ENCODE measurements around the gene TEX52.

Gene TEX52

DNA sequence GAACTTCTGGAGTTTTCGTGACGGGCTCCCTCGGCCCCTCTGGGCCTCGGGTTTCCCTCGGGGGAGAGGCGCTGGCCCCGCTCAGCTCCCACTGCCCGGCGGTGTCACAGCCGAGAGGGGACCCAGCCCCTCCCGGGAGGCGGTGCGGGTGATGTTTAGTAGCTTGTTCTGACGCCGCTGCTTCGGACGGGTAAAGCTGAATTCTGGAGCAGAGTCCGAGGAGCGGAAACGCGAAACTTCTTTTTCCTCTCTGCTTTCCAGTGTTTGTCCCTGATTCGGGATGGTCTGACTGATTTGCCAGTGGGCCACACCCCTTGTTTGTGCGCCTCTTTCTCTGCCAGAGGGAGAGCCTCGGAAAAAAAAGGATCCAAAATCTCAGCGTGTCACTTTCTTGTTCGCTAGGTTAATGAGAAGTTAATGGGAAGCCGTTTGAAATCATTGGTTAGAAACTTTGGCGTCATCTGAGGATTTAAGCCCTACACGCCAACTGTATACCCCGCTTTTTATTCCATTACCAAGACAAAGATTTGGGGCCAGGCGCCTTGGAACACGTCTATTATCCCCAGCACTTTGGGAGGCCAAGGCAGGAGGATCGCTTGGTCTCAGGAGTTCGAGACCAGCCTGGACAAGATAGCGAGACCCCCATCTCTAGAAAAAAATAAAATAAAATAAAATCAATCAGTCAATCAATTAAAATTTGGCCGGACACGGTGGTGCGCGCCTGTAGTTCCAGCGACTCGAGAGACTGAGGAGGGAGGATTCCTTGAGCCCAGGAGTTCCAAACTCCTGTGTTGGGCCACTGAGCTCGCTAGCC lies 34.6 kb upstream of the TEX52 start:
- TF ChIP-seq PAX5 (IDR thresholded peaks at IDR 0.05; ENCODE audit: insufficient read depth, low read length, severe bottlenecking) (no peak), POLR2A (IDR thresholded peaks at IDR 0.05; ENCODE audit: low read depth, low read length) (no peak), SPI1 (IDR thresholded peaks at IDR 0.05; ENCODE audit: low read depth, low read length) (no peak), POU2F2 (IDR thresholded peaks at IDR 0.05; ENCODE audit: low read depth, low read length) (no peak), TAF1 (IDR thresholded peaks at IDR 0.05; ENCODE audit: low read depth, low read length) (no peak), POLR2AphosphoS5 (IDR thresholded peaks at IDR 0.05; ENCODE audit: low read depth, low read length) (no peak)
- DNase-seq (ENCODE audit: insufficient read length, low spot score) (peak; percentile 25), FAIRE-seq (no peak)

DNA sequence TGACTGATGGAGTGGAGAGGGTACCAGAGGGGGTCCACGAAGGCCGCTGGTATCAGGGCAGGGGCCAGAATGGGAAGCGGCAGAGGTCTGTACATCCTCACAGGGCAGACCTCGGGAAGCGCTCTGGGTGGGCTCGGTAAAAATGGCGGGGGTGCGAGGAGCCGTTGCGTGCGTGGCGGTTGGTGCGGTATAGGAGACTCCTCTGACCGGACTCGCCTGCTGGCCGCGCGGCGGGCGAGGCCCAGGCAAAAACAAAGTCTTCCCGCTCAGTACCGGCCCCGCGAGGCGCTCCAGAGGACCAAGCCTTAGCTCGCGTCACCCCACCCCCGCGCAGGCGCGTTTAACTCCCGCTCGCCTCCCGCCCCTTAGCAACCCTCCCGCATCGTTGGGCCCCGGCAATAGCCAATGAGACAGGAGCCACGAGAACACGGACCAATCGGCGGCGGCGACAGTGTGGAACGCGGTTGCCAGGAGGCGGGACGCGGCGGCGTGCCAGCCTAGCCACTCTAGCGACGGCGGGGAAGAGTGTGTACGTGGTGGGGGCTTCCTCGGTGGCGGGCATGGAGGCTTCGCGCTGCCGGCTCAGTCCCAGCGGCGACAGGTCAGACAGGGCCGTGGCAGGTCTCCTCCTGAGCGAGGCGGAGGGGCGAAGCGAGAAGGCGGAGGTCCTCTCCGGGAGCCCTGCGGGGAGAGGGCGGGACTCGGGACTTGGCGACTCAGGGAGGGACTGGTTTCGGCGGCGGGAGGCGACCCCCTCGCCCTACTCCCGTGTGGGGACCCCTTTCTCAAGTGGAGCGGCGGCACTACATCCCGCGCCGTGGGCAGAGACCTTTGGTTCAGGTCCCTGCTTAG lies 33.8 kb upstream of the TEX52 start, which contains the start of gene TULP3:
Gene TULP3, plus strand, starts transcription at position 504 of the 852 bp plus-strand sequence. Its CDS starts 57 bp downstream, at position 561.
- TF ChIP-seq POU2F2 (IDR thresholded peaks at IDR 0.05; ENCODE audit: low read depth, low read length) (no peak; the same call in 1 of the 2 replicates), PAX5 (IDR thresholded peaks at IDR 0.05; ENCODE audit: insufficient read depth, low read length, severe bottlenecking) (no peak), POLR2AphosphoS5 (IDR thresholded peaks at IDR 0.05; ENCODE audit: low read depth, low read length) (peak; percentile 61; the same call in 1 of the 2 replicates), POLR2A (IDR thresholded peaks at IDR 0.05; ENCODE audit: low read depth, low read length) (peak; percentile 42; the same call in 1 of the 2 replicates)
- DNase-seq (ENCODE audit: insufficient read length, low spot score) (peak; percentile 94), FAIRE-seq (peak; percentile 99)

DNA sequence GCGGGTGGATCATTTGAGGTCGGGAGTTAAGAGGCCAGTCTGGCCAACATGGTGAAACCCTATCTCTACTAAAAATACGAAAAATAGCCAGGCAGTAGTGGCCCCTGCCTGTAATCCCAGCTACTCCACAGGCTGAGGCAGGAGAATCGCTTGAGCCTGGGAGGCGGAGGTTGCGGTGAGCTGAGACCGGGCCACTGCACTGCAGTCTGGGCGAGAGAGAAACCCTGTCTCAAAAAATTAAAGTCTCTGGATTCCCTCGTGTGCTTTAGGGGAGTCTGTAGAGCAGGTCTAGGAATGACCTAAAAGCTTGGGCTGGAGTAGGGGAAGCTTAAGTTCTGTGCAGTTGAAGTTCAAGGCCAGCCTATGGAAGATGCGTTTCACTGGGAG lies 33.2 kb upstream of the TEX52 start:
- FAIRE-seq (no peak), DNase-seq (ENCODE audit: insufficient read length, low spot score) (no peak)
- TF ChIP-seq POU2F2 (IDR thresholded peaks at IDR 0.05; ENCODE audit: low read depth, low read length) (no peak), SPI1 (IDR thresholded peaks at IDR 0.05; ENCODE audit: low read depth, low read length) (no peak), TAF1 (IDR thresholded peaks at IDR 0.05; ENCODE audit: low read depth, low read length) (no peak), POLR2AphosphoS5 (IDR thresholded peaks at IDR 0.05; ENCODE audit: low read depth, low read length) (no peak), POLR2A (IDR thresholded peaks at IDR 0.05; ENCODE audit: low read depth, low read length) (no peak), PAX5 (IDR thresholded peaks at IDR 0.05; ENCODE audit: insufficient read depth, low read length, severe bottlenecking) (no peak)

DNA sequence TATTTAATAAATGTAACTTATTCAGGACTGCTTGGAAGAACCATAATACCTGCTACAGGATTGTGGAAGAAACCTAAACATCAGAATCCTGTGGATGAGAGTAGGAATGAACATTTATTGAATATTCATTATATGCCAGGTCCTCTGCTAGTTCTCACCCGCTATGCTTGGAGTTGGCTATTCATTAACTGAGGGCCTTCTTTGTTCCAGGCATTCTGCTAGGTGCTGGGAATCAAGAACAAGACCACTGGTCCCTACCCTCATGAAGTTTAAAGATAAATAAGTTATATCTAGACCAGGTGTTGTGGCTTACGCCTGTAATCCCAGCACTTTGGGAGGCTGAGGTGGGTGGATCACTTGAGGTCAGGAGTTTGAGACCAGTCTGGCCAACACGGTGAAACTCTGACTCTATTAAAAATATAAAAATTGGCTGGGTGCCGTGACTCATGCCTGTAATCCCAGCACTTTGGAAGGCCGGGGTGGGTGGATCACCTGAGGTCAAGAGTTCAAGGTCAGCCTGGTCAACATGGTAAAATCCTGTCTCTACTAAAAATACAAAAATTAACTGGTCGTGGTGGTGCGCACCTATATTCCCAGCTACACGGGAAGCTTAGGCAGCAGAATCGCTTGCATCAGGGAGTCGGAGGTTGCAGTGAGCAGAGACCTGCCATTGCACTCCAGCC lies 30.1 kb upstream of the TEX52 start:
- DNase-seq (ENCODE audit: insufficient read length, low spot score) (no peak), FAIRE-seq (no peak)
- TF ChIP-seq PAX5 (IDR thresholded peaks at IDR 0.05; ENCODE audit: insufficient read depth, low read length, severe bottlenecking) (no peak), POU2F2 (IDR thresholded peaks at IDR 0.05; ENCODE audit: low read depth, low read length) (no peak), TAF1 (IDR thresholded peaks at IDR 0.05; ENCODE audit: low read depth, low read length) (no peak), POLR2AphosphoS5 (IDR thresholded peaks at IDR 0.05; ENCODE audit: low read depth, low read length) (no peak), POLR2A (IDR thresholded peaks at IDR 0.05; ENCODE audit: low read depth, low read length) (no peak), SPI1 (IDR thresholded peaks at IDR 0.05; ENCODE audit: low read depth, low read length) (no peak)

DNA sequence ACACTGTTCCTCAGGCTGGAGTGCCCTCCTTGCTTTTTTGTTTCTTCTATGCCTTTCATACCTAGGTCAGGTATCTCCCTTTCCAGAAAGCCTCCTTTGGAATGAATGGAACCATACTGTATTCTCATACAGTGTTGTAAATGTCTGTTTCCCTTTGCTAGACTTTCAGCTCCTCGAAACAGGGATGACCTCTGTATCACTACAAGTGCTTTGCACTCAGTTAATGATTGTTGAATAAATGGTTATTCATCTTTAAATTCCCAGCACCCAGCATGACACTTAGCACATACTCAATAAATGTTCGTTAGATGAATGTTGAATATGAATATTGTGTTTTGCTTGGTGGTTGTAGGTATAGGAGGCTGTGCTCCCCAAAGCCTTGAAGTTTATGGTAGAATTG lies 28.0 kb upstream of the TEX52 start:
- TF ChIP-seq PAX5 (IDR thresholded peaks at IDR 0.05; ENCODE audit: insufficient read depth, low read length, severe bottlenecking) (no peak), POU2F2 (IDR thresholded peaks at IDR 0.05; ENCODE audit: low read depth, low read length) (no peak), SPI1 (IDR thresholded peaks at IDR 0.05; ENCODE audit: low read depth, low read length) (no peak), POLR2AphosphoS5 (IDR thresholded peaks at IDR 0.05; ENCODE audit: low read depth, low read length) (no peak)
- DNase-seq (ENCODE audit: insufficient read length, low spot score) (no peak), FAIRE-seq (no peak)

DNA sequence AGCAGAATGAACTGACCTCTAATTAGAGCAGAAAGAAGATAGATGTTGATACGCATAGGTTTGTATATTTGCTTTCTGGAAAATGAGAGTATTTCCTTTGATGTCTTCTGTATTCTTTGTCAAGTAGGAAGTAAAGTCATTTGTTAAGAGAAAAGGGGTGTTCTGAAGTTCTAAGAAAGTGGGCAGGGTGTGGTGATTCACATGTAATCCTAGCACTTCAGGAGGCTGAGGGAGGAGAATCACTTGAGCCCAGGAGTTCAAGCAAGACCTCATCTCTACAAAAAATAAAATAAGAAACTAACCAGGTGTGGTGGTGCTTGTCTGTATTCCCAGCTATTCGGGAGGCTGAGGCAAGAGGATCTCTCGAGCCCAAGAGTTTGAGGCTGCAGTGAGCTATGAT lies 23.0 kb upstream of the TEX52 start:
- no peak for TF ChIP-seq SPI1 (IDR thresholded peaks at IDR 0.05; ENCODE audit: low read depth, low read length)
- no peak for TF ChIP-seq POLR2A (IDR thresholded peaks at IDR 0.05; ENCODE audit: low read depth, low read length)
- no peak for TF ChIP-seq POU2F2 (IDR thresholded peaks at IDR 0.05; ENCODE audit: low read depth, low read length)
- FAIRE-seq (no peak), DNase-seq (ENCODE audit: insufficient read length, low spot score) (no peak)

DNA sequence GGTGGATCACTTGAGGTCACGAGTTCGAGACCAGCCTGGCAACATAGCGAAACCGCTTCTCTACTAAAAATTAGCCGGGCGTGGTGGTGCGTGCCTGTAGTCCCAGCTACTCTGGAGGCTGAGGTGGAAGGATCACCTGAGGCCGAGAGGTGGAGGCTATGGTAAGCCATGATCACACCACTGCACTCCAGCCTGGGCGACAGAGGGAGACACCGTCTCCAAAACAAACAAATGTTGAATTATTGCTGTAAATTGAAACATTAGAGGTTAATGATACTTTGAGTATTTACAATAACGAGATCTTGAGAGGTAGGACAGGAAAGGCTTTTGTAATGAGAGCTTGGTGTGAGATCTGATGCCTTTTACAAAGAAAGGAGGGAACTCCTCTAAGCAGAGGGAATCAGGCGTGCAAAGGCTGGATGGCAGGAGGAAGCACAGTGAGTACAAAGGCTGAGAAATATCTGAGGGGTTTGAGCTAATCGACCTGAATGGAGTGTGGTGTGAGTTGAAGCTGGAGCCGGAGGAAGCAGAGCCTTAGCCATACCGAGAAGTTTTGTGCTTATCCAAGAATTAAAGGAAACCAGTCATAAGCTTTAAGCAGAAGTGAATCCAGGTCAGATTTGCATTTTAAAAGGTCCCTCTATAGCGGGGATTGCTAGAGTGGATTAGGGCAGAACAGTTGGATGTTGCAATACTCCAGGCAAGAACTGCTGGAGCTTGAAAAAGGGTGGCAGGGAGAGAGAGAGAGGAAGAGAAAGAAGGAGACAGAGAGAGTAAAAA lies 21.3 kb upstream of the TEX52 start:
- TF ChIP-seq POU2F2 (IDR thresholded peaks at IDR 0.05; ENCODE audit: low read depth, low read length) (no peak), POLR2A (IDR thresholded peaks at IDR 0.05; ENCODE audit: low read depth, low read length) (peak; percentile 12), POLR2AphosphoS5 (IDR thresholded peaks at IDR 0.05; ENCODE audit: low read depth, low read length) (no peak), TAF1 (IDR thresholded peaks at IDR 0.05; ENCODE audit: low read depth, low read length) (no peak), SPI1 (IDR thresholded peaks at IDR 0.05; ENCODE audit: low read depth, low read length) (peak; percentile 83), PAX5 (IDR thresholded peaks at IDR 0.05; ENCODE audit: insufficient read depth, low read length, severe bottlenecking) (no peak)
- DNase-seq (ENCODE audit: insufficient read length, low spot score): no peak
- peak; percentile 41 for FAIRE-seq

DNA sequence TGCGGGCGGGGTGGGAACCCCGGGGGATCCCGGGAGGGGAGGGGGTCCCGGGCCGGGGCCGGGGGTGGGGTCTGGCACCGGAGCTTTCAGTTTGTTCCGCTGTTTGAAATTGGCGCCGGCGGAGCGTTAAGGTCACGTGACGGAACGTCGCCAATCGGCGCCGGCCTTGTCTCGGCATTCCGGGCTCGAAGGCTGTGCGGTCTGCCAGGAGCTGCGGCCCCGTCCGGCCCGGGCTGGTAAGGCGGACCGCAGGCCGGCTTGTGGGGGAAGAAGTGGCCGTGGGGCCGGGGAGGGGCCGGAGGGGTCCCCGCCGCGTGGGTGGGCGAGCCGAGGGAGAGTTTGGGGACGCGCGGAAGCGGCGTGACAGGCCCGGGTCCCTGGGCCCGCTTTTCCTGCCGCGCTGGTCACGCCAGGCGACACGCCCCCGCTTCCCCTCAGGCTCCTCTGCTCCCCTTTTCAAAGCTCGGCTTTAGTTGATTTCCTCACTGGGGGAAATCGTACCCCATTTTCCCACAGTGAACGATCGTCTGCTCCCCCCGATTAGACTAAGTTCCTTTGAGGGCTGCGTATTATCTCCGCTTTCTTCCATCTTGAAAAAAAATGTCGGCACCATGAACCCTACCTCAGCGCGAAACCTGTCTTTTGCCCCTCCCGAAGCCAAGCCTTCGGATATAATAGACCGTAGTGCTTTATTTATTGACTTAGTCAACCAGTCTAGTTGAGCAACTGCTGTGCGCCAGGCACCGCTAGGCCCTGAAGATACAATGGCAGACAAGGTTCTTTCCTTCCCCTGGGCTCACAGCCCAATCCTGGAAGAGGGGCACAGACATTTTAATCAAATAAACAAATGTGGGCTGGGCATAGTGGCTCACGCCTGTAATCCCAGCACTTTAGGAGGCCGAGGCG lies 20.5 kb upstream of the TEX52 start, which contains the start of the genes FOXM1 and RHNO1:
Gene FOXM1, minus strand, starts transcription at position 128 of the 906 bp plus-strand sequence. CDS start 2,696 bp downstream, outside the sequence.
Gene RHNO1, plus strand, starts transcription at position 177 of the 906 bp plus-strand sequence. CDS start 8,144 bp downstream, outside the sequence.
- DNase-seq (ENCODE audit: insufficient read length, low spot score) (peak; percentile 94), FAIRE-seq (peak; percentile 96)
- TF ChIP-seq POU2F2 (IDR thresholded peaks at IDR 0.05; ENCODE audit: low read depth, low read length) (0 out of 2 replicates have a peak, but pooled peaks have one; percentile 32), POLR2A (IDR thresholded peaks at IDR 0.05; ENCODE audit: low read depth, low read length) (peak; percentile 68; the same call in 1 of the 2 replicates), PAX5 (IDR thresholded peaks at IDR 0.05; ENCODE audit: insufficient read depth, low read length, severe bottlenecking) (no peak), POLR2AphosphoS5 (IDR thresholded peaks at IDR 0.05; ENCODE audit: low read depth, low read length) (peak; percentile 61; the same call in 1 of the 2 replicates), SPI1 (IDR thresholded peaks at IDR 0.05; ENCODE audit: low read depth, low read length) (0 out of 2 replicates have a peak, but pooled peaks have one; percentile 0), TAF1 (IDR thresholded peaks at IDR 0.05; ENCODE audit: low read depth, low read length) (peak; percentile 81)

All from GM12891 (cell line).